HepG2 (cell line): Measurements from ENCODE around the gene PPP4R4. TPM values are rescaled to one million over a fixed set of nuclear protein-coding genes. Genes with fewer than 3 reads are reported as not detected.

Source experiments
- ATAC-seq: fragments of 200-7000 bp; cut with Tn5 transposase; 3 replicates; pipeline ENCODE4 v1.9.1; 2020; ENCODE audit warnings: mild to moderate bottlenecking, moderate library complexity
- BruUV-seq: library from RNA; stranded (reverse); fragments of 400-500 nt; replicated peaks from 2 replicates; lab custom pipeline; 2021; lab: Mats Ljungman, UMichigan
- CTCF ChIA-PET: fragments of 300-600 bp; formaldehyde crosslinking; extraction: SDS; loops from one replicate; lab custom pipeline; 2021; ENCODE audit warnings: low total read pairs, inconsistent platforms, low intra/inter-chr PET ratio; lab: Yijun Ruan, JAX
- POLR2A ChIA-PET: fragments of 350-600 bp; sonication (Branson Sonifier 250); formaldehyde crosslinking; loops from one replicate; lab custom pipeline; 2020; ENCODE audit warnings: antibody characterized with exemption, inconsistent platforms; lab: Yijun Ruan, JAX
- DNase-seq: peaks from one replicate; pipeline ENCODE4 v3.0.0-alpha.2; 2015; ENCODE audit warnings: low spot score
- FAIRE-seq: peaks from 3 replicates; lab custom pipeline; 2011; peaks lifted over from hg19 to GRCh38; lab: Jason Lieb, UNC
- H2AFZ ChIP-seq: one replicate; pipeline ENCODE4 v1.6.1; 2011; ENCODE audit warnings: low read length, inconsistent platforms
- H3K27ac ChIP-seq: fragments of 300-600 bp; 3 replicates; pipeline ENCODE4 v1.8.0; 2011; ENCODE audit warnings: mixed run types, mild to moderate bottlenecking, mixed read lengths, low read length, inconsistent platforms; ENCODE audit not compliant: insufficient read depth; ENCODE audit errors: extremely low read length
- H3K27me3 ChIP-seq, 2 experiments: fragments of 200-600 bp in 1 of 2; 2 replicates in 1 of 2; 3 replicates in 1 of 2; pipeline versions ENCODE4 v1.6.0 to v1.8.0; 2011; ENCODE audit warnings: low read length in 2 of 2, mild to moderate bottlenecking in 2 of 2, moderate library complexity in 2 of 2, inconsistent platforms in 1 of 2; ENCODE audit not compliant: insufficient read depth in 2 of 2, control insufficient read depth in 1 of 2
- H3K36me3 ChIP-seq, 2 experiments: fragments of 200-600 bp in 1 of 2; replicated peaks in 1 of 2; 2 replicates in 1 of 2; 3 replicates in 1 of 2; pipeline versions ENCODE4 v1.5.1 to v1.8.0; 2011; ENCODE audit warnings: low read length in 2 of 2, inconsistent platforms in 1 of 2; ENCODE audit not compliant: insufficient read depth in 2 of 2, control insufficient read depth in 1 of 2
- H3K4me1 ChIP-seq: 2 replicates; pipeline ENCODE4 v1.5.1; 2012; ENCODE audit warnings: low read length, inconsistent platforms; ENCODE audit not compliant: insufficient read depth
- H3K4me2 ChIP-seq: 2 replicates; pipeline ENCODE4 v1.6.0; 2011; ENCODE audit warnings: low read depth, low read length, inconsistent platforms
- H3K4me3 ChIP-seq, 3 experiments: fragments of 200-600 bp in 1 of 3; sonication (generic), shearing (Covaris generic) in 1 of 3; replicated peaks in 1 of 3; 2 replicates each; pipeline ENCODE4 v1.5.1; 2011 to 2016; ENCODE audit warnings: low read length in 3 of 3, inconsistent platforms in 2 of 3, low read depth in 2 of 3, mild to moderate bottlenecking in 2 of 3, control low read depth in 1 of 3, mixed read lengths in 1 of 3; ENCODE audit not compliant: insufficient read depth in 1 of 3
- H3K79me2 ChIP-seq: one replicate; pipeline ENCODE4 v1.6.1; 2011; ENCODE audit warnings: low read length, inconsistent platforms; ENCODE audit not compliant: insufficient read depth
- H3K9ac ChIP-seq: 2 replicates; pipeline ENCODE4 v1.6.0; 2011; ENCODE audit warnings: mild to moderate bottlenecking, low read depth, low read length, inconsistent platforms; ENCODE audit not compliant: insufficient read depth
- H3K9me3 ChIP-seq: 2 replicates; pipeline ENCODE4 v1.5.1; 2012; ENCODE audit warnings: mild to moderate bottlenecking, low read length
- H4K20me1 ChIP-seq: 2 replicates; pipeline ENCODE4 v1.6.0; 2011; ENCODE audit warnings: inconsistent platforms, mild to moderate bottlenecking, low read length, moderate library complexity; ENCODE audit not compliant: insufficient read depth
- ATF7-NPFF ChIP-seq: sonication (generic); formaldehyde crosslinking; IDR thresholded peaks from 2 replicates; pipeline ENCODE4 v1.8.1; 2023; ENCODE audit warnings: mild to moderate bottlenecking, low read depth, missing genetic modification reagents, moderate library complexity
- GLI4 ChIP-seq: sonication (generic); formaldehyde crosslinking; IDR thresholded peaks from 2 replicates; pipeline ENCODE4 v1.5.1; 2020; ENCODE audit warnings: missing genetic modification reagents, mild to moderate bottlenecking, moderate library complexity, borderline replicate concordance
- HCFC1 ChIP-seq: fragments of 150-350 bp; IDR thresholded peaks from 2 replicates; pipeline ENCODE4 v1.6.1; 2014; ENCODE audit warnings: low read depth, low read length
- JUNB ChIP-seq: sonication (generic); formaldehyde crosslinking; IDR thresholded peaks from 2 replicates; pipeline ENCODE4 v1.8.0; 2022; ENCODE audit warnings: missing genetic modification reagents, mild to moderate bottlenecking, borderline replicate concordance
- KAT2B ChIP-seq: fragments of 150-350 bp; IDR thresholded peaks from 2 replicates; pipeline ENCODE4 v1.6.1; 2014; ENCODE audit warnings: low read depth, low read length, borderline replicate concordance
- KLF11 ChIP-seq: IDR thresholded peaks from 2 replicates; pipeline ENCODE4 v1.6.1; 2016; ENCODE audit warnings: missing compliant biosample characterization
- PPARG ChIP-seq: conservative IDR thresholded peaks from 2 replicates; pipeline ENCODE4 v1.6.1; 2016; ENCODE audit warnings: missing biosample characterization, missing genetic modification reagents
- SPEN ChIP-seq: sonication (generic); formaldehyde crosslinking; IDR thresholded peaks from 2 replicates; pipeline ENCODE4 v1.5.1; 2020; ENCODE audit warnings: low read depth, mild to moderate bottlenecking, missing genetic modification reagents
- THAP11 ChIP-seq: IDR thresholded peaks from 2 replicates; pipeline ENCODE4 v1.6.1; 2016; ENCODE audit warnings: missing biosample characterization, missing genetic modification reagents
- ZFP62 ChIP-seq: sonication (generic); formaldehyde crosslinking; IDR thresholded peaks from 2 replicates; pipeline ENCODE4 v1.4.0; 2020; ENCODE audit warnings: missing genetic modification reagents
- ZNF205 ChIP-seq: IDR thresholded peaks from 2 replicates; pipeline ENCODE4 v1.6.1; 2018; ENCODE audit warnings: missing biosample characterization, missing genetic modification reagents
- ZNF30 ChIP-seq: sonication (generic); formaldehyde crosslinking; IDR thresholded peaks from 2 replicates; pipeline ENCODE4 v1.5.0; 2020; ENCODE audit warnings: mild to moderate bottlenecking, missing genetic modification reagents
- ZNF609 ChIP-seq: sonication (generic); formaldehyde crosslinking; IDR thresholded peaks from 2 replicates; pipeline ENCODE4 v1.4.0; 2020; ENCODE audit warnings: mild to moderate bottlenecking, missing genetic modification reagents, borderline replicate concordance
- ZNF772 ChIP-seq: sonication (generic); formaldehyde crosslinking; IDR thresholded peaks from 2 replicates; pipeline ENCODE4 v1.5.0; 2020; ENCODE audit warnings: mild to moderate bottlenecking, missing genetic modification reagents
- ZSCAN21 ChIP-seq: sonication (generic); formaldehyde crosslinking; IDR thresholded peaks from 2 replicates; pipeline ENCODE4 v1.8.0; 2022; ENCODE audit warnings: mild to moderate bottlenecking, missing genetic modification reagents, moderate library complexity, borderline replicate concordance
- WGBS: methylation state at CpG from one replicate; pipeline ENCODE4 v1.1.6; 2017; ENCODE audit warnings: low lambda C conversion rate; 5-methylcytosine and 5-hydroxymethylcytosine counted together
- in situ Hi-C: cut with HindIII; loops from 2 replicates; pipeline ENCODE4 v1.10.0; 2017; ENCODE audit warnings: low pct_unique_long_range_greater_than_20kb; ENCODE audit not compliant: extremely low pct_ligation_motif_present
- intact Hi-C: fragments of 100-400 bp; cut with micrococcal nuclease; formaldehyde crosslinking; loops from one replicate; pipeline ENCODE4 v1.10.0; 2022; ENCODE audit not compliant: unreplicated experiment
- polyA plus RNA-seq, 8 experiments: library from polyadenylated mRNA; depleted of rRNA in 3 of 8; stranded (reverse) in 7 of 8; unstranded in 1 of 8; fragments of >200 nt; fragmentation: Illumina TruSeq in 4 of 8; extraction: Trizol in 4 of 8; gene quantifications; 2 replicates each; pipeline versions ENCODE4 v1.2.1 to v1.2.3, GENCODE V29; 2011 to 2016; ENCODE audit warnings: low read depth in 4 of 8, missing spikeins in 1 of 8, mixed read lengths in 1 of 8; ENCODE audit not compliant: insufficient read depth in 1 of 8
- total RNA-seq, 5 experiments: library from RNA; depleted of rRNA; stranded (reverse); fragments of >200 nt; fragmentation: Illumina TruSeq; extraction: Trizol; gene quantifications; 2 replicates each; pipeline ENCODE4 v1.2.3, GENCODE V29; 2016; ENCODE audit warnings: low read depth in 1 of 5
- TF ChIP-seq, protein P1 (sequence below): sonication (generic); formaldehyde crosslinking; IDR thresholded peaks from 2 replicates; pipeline ENCODE4 v1.9.0; 2021; ENCODE audit warnings: missing genetic modification reagents, borderline replicate concordance

The PPP4R4 gene
- total and polyA plus RNA-seq, 2 of the 13 experiments (the other 11 are each of a cell fraction or from before 2014, with no cell fraction given): 9.5 to 19.8 TPM

GRCh38 chr14:94239406-94239805 lies 65.3 kb downstream of the PPP4R4 start (continued):
- TF ChIP-seq ZSCAN21 (CRISPR knock-in tag): no peak

- H3K4me1 ChIP-seq: no peaks in the 10 kb centered on the region
- TF ChIP-seq ZNF30 (CRISPR knock-in tag) (no peak), ZNF205 (no peak), PPARG (no peak), GLI4 (CRISPR knock-in tag) (no peak), JUNB (CRISPR knock-in tag) (no peak), ZNF609 (CRISPR knock-in tag) (no peak), ZNF772 (no peak), ATF7-NPFF (CRISPR knock-in tag) (no peak), ZFP62 (CRISPR knock-in tag) (no peak), KLF11 (CRISPR knock-in tag) (no peak), KAT2B (no peak), SPEN (CRISPR knock-in tag) (no peak), HCFC1 (no peak), THAP11 (CRISPR knock-in tag) (no peak)
- TF ChIP-seq, protein P1, sequence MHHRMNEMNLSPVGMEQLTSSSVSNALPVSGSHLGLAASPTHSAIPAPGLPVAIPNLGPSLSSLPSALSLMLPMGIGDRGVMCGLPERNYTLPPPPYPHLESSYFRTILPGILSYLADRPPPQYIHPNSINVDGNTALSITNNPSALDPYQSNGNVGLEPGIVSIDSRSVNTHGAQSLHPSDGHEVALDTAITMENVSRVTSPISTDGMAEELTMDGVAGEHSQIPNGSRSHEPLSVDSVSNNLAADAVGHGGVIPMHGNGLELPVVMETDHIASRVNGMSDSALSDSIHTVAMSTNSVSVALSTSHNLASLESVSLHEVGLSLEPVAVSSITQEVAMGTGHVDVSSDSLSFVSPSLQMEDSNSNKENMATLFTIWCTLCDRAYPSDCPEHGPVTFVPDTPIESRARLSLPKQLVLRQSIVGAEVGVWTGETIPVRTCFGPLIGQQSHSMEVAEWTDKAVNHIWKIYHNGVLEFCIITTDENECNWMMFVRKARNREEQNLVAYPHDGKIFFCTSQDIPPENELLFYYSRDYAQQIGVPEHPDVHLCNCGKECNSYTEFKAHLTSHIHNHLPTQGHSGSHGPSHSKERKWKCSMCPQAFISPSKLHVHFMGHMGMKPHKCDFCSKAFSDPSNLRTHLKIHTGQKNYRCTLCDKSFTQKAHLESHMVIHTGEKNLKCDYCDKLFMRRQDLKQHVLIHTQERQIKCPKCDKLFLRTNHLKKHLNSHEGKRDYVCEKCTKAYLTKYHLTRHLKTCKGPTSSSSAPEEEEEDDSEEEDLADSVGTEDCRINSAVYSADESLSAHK (CRISPR knock-in tag): no peak
- no peaks in the 10 kb centered on the region for H4K20me1 ChIP-seq
- no peaks in the 10 kb centered on the region for H3K27me3 ChIP-seq
- no peak overlapping the region for H2AFZ ChIP-seq
- WGBS: 94% methylated on average over 2 of the region's 2 CpGs
- H3K4me2 ChIP-seq: no peak overlapping the region
- in situ Hi-C loops: no loop called here
- intact Hi-C loops: no loop called here
- no TSS peak for BruUV-seq
- no peaks in the 10 kb centered on the region for H3K9me3 ChIP-seq
- H3K4me3 ChIP-seq: no peak overlapping the region
- no peak for FAIRE-seq
- no peak overlapping the region for H3K9ac ChIP-seq
- no peak overlapping the region for H3K27ac ChIP-seq
- no peaks in the 10 kb centered on the region for H3K79me2 ChIP-seq
- POLR2A ChIA-PET: no interaction called here
- H3K36me3 ChIP-seq: peaks cover 0 to 14% of the 10 kb centered on the region in 2 experiments
- CTCF ChIA-PET: no interaction called here
- no peak for ATAC-seq
- DNase-seq: no peak
Measured at GRCh38 chr14:94244182-94244581, 70.1 kb downstream of the PPP4R4 start.
